ENCODE measurements around the gene ABHD18. TPM values are rescaled to one million over a fixed set of nuclear protein-coding genes. Genes with fewer than 3 reads are reported as not detected.
"Not testable (repeated sequence)": the region's sequence is repeated elsewhere in the genome, so short reads cannot be mapped to it uniquely, and the experiment has no call there.

ABHD18 gene
- polyA plus RNA-seq, 3 donors: 10.3 to 13.5 (median 12.5) TPM

- DNase-seq (ENCODE audit: low read depth in 3 of 3, low spot score in 2 of 3): no peak
These were observed 20.8 kb downstream of the ABHD18 start for GRCh38 chr4:127985989-127986388.

DNA sequence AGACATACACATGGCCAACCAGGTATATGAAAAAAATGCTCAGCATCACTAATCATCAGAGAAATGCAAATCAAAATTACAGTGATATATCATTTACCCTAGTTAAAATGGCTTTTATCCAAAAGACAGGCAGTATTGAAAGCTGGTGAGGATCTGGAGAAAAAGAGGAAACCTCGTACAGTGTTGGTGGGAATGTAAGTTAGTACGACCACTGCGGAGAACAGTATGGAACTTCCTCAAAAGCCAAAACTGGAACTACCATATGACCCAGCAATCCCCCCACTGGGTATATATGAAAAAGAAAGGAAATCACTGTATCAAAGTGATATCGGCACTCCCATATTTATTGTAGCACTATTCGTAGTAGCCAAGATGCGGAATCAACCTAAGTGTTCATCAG is 23.4 kb downstream of the ABHD18 start:
- DNase-seq (ENCODE audit: low read depth in 3 of 3, low spot score in 2 of 3): no peak

DNA sequence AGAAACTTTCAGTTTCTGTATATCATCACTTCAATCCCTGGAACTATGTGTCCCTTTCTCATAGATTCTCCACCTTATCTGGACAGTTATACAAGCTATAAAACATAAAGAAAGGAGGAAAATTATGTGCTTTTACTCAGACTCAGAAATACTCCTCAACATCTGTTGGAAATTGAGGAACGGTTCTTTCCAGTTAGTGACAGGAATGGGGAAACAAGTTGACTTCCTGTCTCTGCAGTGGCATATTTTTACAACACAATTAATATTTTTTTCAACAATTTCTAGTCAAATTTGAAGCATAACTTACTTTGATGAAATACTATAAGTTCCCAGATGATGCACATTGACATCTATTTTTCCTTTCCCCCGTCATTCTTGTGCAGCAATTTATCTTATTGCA is 27.9 kb downstream of the ABHD18 start:
- no peak for DNase-seq (ENCODE audit: low read depth in 3 of 3, low spot score in 2 of 3)

- DNase-seq (ENCODE audit: low read depth in 3 of 3, low spot score in 2 of 3): no peak
These were observed 30.6 kb downstream of the ABHD18 start for GRCh38 chr4:127995776-127996175.

GRCh38 chr4:127996521-127996920 is 31.3 kb downstream of the ABHD18 start:
- DNase-seq (ENCODE audit: low read depth in 3 of 3, low spot score in 2 of 3): not testable (repeated sequence)

DNA sequence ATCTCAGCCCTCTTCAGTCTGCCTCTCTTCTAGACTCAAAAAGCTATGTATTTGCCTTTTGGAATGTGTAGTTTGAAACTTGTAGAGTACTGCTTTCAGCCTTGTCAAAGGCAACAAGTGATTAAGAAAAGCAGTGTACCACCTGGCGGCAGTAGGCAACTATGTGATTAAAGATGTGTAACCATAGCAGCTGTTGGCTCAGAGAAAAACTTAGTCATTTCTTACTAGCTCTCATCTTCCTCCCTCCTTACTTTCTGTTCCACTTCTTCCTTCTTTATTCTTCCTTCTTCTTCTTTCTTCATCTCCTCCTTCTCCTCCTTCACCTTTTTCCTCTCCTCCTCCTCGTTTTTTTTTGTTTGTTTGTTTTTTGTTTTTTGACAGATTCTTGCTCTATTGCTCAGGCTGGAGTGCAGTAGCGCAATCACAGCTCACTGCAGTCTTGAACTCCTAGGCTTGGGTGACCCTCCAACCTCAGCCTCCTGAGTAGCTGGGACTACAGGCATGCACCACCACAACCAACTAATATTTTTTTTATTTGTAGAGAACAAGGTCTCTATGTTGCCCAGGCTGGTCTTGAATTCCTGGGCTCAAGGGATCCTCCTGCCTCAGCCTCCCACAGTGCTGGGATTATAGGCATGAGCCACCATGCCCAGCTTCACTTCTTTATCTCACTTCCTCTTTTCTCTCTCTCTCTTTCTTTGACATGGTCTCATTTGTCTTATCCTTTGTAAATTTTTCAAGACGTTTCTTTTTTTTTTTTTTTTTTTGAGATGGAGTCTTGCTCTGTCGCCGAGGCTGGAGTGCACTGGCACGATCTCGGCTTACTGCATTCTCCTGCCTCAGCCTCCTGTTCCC is 32.6 kb downstream of the ABHD18 start:
- DNase-seq (ENCODE audit: low read depth in 3 of 3, low spot score in 2 of 3): no peak

GRCh38 chr4:128006592-128006991 is 41.4 kb downstream of the ABHD18 start:
- DNase-seq (ENCODE audit: low read depth in 3 of 3, low spot score in 2 of 3): no peak

- no peak for DNase-seq (ENCODE audit: low read depth in 3 of 3, low spot score in 2 of 3)
These were observed 44.2 kb downstream of the ABHD18 start for GRCh38 chr4:128009428-128009827.

- DNase-seq (ENCODE audit: low read depth in 3 of 3, low spot score in 2 of 3): no peak
These were observed 60.1 kb downstream of the ABHD18 start for GRCh38 chr4:128025319-128025718.

GRCh38 chr4:128029907-128030306 is 64.7 kb downstream of the ABHD18 start:
- DNase-seq (ENCODE audit: low read depth in 3 of 3, low spot score in 2 of 3): no peak

DNA sequence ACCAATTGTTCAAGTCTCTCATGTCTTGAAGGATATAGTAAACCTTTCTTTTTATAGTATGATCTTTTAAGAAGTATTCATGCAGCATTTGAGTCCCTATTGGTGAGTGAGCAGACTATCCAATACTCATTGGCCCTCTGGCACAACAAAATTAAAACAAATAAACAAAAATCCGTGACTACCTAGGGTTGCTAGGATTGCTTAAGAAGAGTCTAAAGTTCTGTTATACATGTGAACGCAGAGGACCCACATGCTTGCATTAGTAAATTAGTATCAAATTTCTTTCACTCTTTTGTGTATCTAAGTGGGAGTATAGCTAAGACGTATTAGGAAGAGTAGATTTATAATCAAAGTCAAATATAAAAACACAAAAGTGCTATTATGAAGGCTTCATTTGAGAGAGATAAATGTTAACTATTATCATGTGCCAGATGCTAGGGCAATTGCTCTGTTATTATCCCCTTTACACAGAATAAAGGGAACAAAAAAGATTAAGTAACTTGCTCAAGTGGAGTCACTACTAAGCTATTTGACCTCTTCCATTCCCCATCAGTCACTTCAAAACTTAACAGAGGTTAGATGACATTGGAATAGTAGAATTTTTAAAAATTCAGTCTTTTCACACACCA is 66.7 kb downstream of the ABHD18 start:
- no peak for DNase-seq (ENCODE audit: low read depth in 3 of 3, low spot score in 2 of 3)

DNA sequence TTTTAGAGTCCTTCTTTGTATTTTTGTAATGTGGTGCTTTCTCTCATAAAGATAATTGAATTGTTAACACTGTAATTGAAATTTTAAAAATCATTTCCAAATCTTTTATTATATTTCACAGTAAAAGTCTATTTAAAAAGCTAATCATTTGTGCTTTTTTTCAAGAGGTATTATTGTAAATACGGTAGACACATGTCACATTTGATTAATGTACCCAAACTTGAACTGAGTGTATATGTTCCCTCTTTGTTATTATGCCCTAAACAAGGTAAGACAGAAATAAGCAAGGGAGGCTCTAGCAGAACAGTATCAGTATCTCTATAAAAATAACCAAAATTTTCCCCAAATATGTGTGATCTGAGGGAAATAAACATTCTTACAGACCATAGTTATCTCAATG is 74.4 kb downstream of the ABHD18 start:
- no peak for DNase-seq (ENCODE audit: low read depth in 3 of 3, low spot score in 2 of 3)

GRCh38 chr4:128047019-128047418 is 81.8 kb downstream of the ABHD18 start:
- DNase-seq (ENCODE audit: low read depth in 3 of 3, low spot score in 2 of 3): not testable (repeated sequence)

DNA sequence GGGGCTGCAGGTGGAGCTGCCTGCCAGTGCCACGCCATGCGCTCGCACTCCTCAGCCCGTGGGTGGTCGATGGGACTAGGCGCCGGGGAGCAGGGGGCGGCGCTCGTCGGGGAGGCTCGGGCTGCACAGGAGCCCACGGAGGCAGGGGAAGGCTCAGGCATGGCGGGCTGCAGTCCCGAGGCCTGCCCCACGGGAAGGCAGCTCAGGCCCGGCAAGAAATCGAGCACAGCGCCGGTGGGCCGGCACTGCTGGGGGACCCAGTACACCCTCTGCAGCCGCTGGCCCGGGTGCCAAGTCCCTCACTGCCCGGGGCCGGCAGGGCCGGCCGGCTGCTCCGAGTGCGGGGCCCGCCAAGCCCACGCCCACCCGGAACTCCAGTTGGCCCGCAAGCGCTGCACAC is 82.3 kb downstream of the ABHD18 start:
- not testable (repeated sequence) for DNase-seq (ENCODE audit: low read depth in 3 of 3, low spot score in 2 of 3)

DNA sequence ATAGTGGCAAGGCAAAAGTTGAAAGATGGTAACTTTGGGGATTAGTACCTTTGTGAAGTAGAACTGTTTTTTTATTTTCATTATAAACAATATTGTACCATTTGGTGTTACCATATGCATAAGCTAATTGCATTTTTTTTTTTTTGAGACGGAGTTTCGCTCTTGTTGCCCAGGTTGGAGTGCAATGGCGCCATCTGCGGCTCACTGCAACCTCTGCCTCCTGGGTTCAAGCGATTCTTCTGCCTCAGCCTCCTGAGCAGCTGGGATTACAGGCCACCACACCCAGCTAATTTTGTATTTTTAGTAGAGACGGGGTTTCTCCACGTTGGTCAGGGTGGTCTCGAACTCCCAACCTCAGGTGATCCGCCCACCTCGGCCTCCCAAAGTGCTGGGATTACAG is 86.0 kb downstream of the ABHD18 start:
- DNase-seq (ENCODE audit: low read depth in 3 of 3, low spot score in 2 of 3): not testable (repeated sequence)

DNA sequence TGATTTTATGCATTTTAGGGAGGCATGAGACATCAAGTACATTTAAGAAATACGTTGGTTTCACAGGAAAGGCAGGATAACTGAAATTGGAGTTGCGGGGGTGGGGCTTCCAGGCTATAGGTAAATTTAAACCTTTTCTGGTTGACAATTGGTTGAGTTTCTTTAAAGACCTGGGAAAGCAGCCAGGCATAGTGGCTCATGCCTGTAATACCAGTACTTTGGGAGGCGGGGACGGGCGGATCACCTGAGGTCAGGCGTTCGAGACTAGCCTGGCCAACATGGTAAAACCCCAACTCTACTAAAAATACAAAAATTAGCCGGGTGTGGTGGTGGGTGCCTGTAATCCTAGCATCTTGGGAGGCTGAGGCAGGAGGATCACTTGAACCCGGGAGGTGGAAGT is 89.7 kb downstream of the ABHD18 start:
- not testable (repeated sequence) for DNase-seq (ENCODE audit: low read depth in 3 of 3, low spot score in 2 of 3)

DNA sequence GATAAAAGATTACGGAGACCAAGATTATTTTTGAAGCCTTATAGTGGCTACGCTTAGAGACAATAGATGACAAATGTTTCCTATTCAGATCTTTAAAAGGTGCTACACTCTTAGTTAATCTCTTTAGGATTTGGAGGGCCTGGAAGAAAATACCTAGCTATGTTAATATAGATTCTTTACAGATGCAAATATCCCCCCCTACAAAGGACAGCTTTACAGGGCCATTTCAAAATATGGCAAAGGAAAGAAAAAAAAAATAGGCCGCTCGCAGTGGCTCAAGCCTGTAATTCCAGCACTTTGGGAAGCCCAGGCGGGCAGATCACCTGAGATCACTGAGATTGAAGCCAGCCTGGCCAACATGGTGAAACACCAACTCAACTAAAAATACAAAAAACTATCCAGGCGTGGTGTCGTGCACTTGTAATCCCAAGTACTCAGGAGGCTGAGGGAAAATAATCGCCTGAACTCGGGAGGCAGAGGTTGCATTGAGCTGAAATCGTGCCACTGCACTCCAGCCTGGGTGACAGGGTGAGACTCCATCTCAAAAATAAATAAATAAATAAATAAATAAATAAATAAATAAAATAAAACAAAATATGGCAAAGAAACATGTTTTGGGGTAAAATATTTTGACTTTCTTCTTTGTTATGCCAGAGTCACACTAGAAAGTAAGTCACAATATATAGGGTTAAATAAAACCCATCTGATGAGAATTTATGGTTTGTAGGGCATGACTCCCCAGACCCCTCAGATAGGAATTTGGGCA is 90.4 kb downstream of the ABHD18 start:
- DNase-seq (ENCODE audit: low read depth in 3 of 3, low spot score in 2 of 3): not testable (repeated sequence)

DNA sequence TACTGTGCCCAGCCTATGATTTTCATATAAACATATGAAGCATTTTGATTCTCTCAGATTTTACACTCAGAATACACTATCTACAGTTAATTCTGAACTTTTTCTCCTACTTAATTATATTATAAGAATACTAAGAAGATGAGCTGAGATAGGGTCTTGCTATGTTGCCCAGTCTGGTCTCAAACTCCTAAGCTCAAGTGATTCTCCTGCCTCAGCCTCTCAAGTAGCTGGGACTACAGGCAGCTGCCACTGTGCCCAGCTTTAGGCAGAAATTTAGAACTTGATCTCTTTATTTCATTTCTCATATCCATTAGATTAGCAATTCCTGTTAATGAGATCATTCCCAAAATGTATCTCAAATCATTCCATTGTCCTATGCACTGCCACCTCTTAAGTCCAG is 91.2 kb downstream of the ABHD18 start:
- no peak for DNase-seq (ENCODE audit: low read depth in 3 of 3, low spot score in 2 of 3)

- no peak for DNase-seq (ENCODE audit: low read depth in 3 of 3, low spot score in 2 of 3)
These were observed 95.0 kb downstream of the ABHD18 start for GRCh38 chr4:128060121-128060698.

GRCh38 chr4:128060699-128061565 is 95.7 kb downstream of the ABHD18 start, which contains the start of gene LARP1B:
Gene LARP1B (plus strand): TSS chr4:128061312. CDS start chr4:128074952, 13,640 bp downstream.
- DNase-seq (ENCODE audit: low read depth in 3 of 3, low spot score in 2 of 3): peak; percentile 77 to 89 (median 77)
